ENCODE results near the gene CTSE. TPM values are rescaled to one million over a fixed set of nuclear protein-coding genes. Genes with fewer than 3 reads are reported as not detected.
"Not testable (repeated sequence)": the region's sequence is repeated elsewhere in the genome, so short reads cannot be mapped to it uniquely, and the experiment has no call there.

Gene CTSE
- total RNA-seq, 4 donors from 2014 or later: 0.13 TPM; not detected in 3

GRCh38 chr1:206000641-206001339 is 22.9 kb downstream of the CTSE start:
- Histone ChIP-seq H3K4me3 (no peak overlapping the region), H3K27ac (replicated peaks in 1 of 4) (peak overlapping the region in 1 of 4 donors; percentile 21), H3K4me1 (peaks cover 26 to 37% (median 32%) of the 10 kb centered on the region in 4 donors), H3K9me3 (no peaks in the 10 kb centered on the region), H3K36me3 (no peaks in the 10 kb centered on the region), H3K27me3 (no peaks in the 10 kb centered on the region)
- intact Hi-C loops (cut with DNase I): no loop called here
- DNase-seq (ENCODE audit: extremely low spot score): no peak
- 91% methylated on average over 8 of the region's 8 CpGs for WGBS
- TF ChIP-seq POLR2A (IDR thresholded peaks at IDR 0.05; ENCODE audit: low read depth): no peak
- TF ChIP-seq CTCF (IDR thresholded peaks at IDR 0.05): no peak
- no peak for TF ChIP-seq EP300 (IDR thresholded peaks at IDR 0.05)
- TF ChIP-seq POLR2AphosphoS5 (IDR thresholded peaks at IDR 0.05): no peak

DNA sequence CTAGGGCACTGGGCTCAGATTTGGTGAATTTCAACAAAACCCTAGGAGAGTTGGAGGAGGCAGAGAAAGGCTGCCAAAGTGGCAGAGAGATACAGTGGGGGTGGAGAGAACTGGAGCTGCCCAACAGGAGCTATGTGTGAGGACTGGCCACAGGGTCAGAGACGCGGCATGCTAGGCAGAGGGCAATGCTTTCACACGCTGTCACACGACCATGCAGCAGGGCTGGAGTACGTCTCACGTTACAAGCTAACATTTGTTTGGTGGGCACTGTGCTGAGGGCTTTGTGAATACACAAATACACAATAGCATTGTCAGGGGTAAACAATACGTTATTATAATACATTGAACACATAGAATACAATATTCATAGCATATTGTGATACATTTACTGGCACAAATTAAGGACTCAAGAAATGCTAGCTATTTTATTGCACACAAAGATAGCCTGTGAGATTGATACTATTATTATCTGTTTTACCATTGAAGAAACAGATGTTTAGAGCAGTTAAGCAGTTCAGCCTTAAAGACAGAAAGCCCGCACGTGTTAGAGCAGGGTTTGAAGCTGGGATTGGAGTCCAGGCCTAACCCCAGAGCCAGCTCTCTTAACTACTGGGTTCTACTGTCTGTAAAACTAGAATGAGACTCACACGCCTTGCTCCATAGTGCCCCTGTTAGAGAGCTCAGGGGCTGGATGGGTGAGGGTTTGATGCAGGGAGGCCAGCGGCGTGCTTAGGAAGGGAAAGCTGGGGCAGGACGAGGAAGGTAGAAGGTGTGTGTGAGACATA is 25.0 kb downstream of the CTSE start:
- DNase-seq (ENCODE audit: extremely low spot score): no peak
- Histone ChIP-seq H3K4me1 (peaks cover 23 to 33% (median 30%) of the 10 kb centered on the region in 4 donors), H3K9me3 (no peaks in the 10 kb centered on the region), H3K36me3 (no peaks in the 10 kb centered on the region), H3K4me3 (no peak overlapping the region), H3K27ac (replicated peaks in 1 of 4) (no peak overlapping the region), H3K27me3 (no peaks in the 10 kb centered on the region)
- intact Hi-C loops (cut with DNase I): no loop called here
- TF ChIP-seq EP300 (IDR thresholded peaks at IDR 0.05) (no peak), CTCF (IDR thresholded peaks at IDR 0.05) (no peak), POLR2AphosphoS5 (IDR thresholded peaks at IDR 0.05) (no peak), POLR2A (IDR thresholded peaks at IDR 0.05; ENCODE audit: low read depth) (no peak)
- WGBS: 82% methylated on average over 13 of the region's 13 CpGs

DNA sequence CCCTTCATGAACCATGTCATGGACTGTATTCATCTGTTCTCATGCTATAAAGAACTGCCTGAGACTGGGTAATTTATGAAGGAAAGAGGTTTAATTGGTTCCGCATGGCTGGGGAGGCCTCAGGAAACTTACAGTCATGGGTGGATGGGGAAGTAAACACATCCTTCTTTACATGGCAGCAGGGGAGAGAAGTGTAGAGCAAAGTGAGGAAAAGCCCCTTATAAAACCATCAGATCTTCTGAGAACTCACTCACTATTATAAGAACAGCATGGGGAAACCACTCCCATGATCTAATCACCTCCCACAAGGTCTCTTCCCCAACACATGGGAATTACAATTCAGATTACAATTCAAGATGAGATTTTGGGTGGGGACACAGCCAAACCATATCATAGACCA is 27.1 kb downstream of the CTSE start:
- DNase-seq (ENCODE audit: extremely low spot score); intact Hi-C loops (cut with DNase I); H3K9me3 ChIP-seq; H3K27me3 ChIP-seq; H3K27ac ChIP-seq (replicated peaks in 1 of 4); H3K4me3 ChIP-seq: not testable (repeated sequence)
- WGBS: 71% methylated on average over 1 of the region's 1 CpG
- H3K4me1 ChIP-seq: peaks cover 3 to 13% (median 12%) of the 10 kb centered on the region in 4 donors
- peaks cover 0 to 16% (median 3%) of the 10 kb centered on the region in 4 donors for H3K36me3 ChIP-seq

- TF ChIP-seq EP300 (IDR thresholded peaks at IDR 0.05) (no peak), CTCF (IDR thresholded peaks at IDR 0.05) (no peak), POLR2AphosphoS5 (IDR thresholded peaks at IDR 0.05) (no peak), POLR2A (IDR thresholded peaks at IDR 0.05; ENCODE audit: low read depth) (no peak)
- peaks cover 0 to 8% (median 0%) of the 10 kb centered on the region in 4 donors for H3K4me1 ChIP-seq
- no peak overlapping the region for H3K4me3 ChIP-seq
- H3K27me3 ChIP-seq: no peaks in the 10 kb centered on the region
- peaks cover 0 to 30% (median 3%) of the 10 kb centered on the region in 4 donors for H3K36me3 ChIP-seq
- no peak for DNase-seq (ENCODE audit: extremely low spot score)
- H3K27ac ChIP-seq (replicated peaks in 1 of 4): no peak overlapping the region
- no CpG with 5 or more reads among the region's 4 CpGs for WGBS
- intact Hi-C loops (cut with DNase I): no loop called here
- no peaks in the 10 kb centered on the region for H3K9me3 ChIP-seq
These were observed 29.3 kb downstream of the CTSE start for GRCh38 chr1:205994346-205994745.

DNA sequence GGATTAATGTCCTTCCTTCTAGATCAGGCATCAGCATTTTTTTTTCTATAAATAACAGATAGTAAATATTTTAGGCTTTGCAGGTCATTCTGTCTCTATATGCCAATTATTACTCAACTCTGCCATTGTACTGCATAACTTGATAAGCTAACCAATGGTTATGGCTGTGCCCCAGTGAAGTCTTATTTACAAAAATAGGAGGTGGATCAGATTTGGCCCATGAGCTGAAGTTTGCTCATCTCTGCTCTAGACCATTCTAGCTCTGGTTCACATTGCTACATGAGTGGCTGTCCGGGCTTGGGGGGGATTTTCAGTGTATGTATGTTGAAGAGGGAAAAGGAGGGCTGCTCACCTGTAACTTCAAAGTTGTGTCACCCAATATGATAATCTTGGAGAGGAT is 30.6 kb downstream of the CTSE start:
- intact Hi-C loops (cut with DNase I): no loop called here
- H3K36me3 ChIP-seq: peaks cover 0 to 32% (median 3%) of the 10 kb centered on the region in 4 donors
- H3K4me1 ChIP-seq: peaks cover 0 to 8% (median 0%) of the 10 kb centered on the region in 4 donors
- H3K9me3 ChIP-seq: no peaks in the 10 kb centered on the region
- 100% methylated on average over 1 of the region's 1 CpG for WGBS
- no peak overlapping the region for H3K27ac ChIP-seq (replicated peaks in 1 of 4)
- TF ChIP-seq EP300 (IDR thresholded peaks at IDR 0.05) (no peak), POLR2AphosphoS5 (IDR thresholded peaks at IDR 0.05) (no peak), CTCF (IDR thresholded peaks at IDR 0.05) (no peak), POLR2A (IDR thresholded peaks at IDR 0.05; ENCODE audit: low read depth) (no peak)
- H3K4me3 ChIP-seq: no peak overlapping the region
- no peak for DNase-seq (ENCODE audit: extremely low spot score)
- H3K27me3 ChIP-seq: no peaks in the 10 kb centered on the region

All from esophagus muscularis mucosa (tissue), 4 donors.